Endothelial cell of umbilical vein (primary cell): ENCODE results near the gene PCSK6.

ENCODE experiments used
- CTCF ChIP-seq, 2 donors: IDR thresholded peaks; 1 replicate in 1 of 2; 2 replicates in 1 of 2; pipeline ENCODE4 v1.5.1; 2011; ENCODE audit warnings: low read length in 2 of 2, mild to moderate bottlenecking in 2 of 2, moderate library complexity in 2 of 2, control low read depth in 1 of 2, inconsistent platforms in 1 of 2, low read depth in 1 of 2; ENCODE audit not compliant: insufficient read depth in 1 of 2; ENCODE audit errors: extremely low read depth in 1 of 2
- EZH2 ChIP-seq: IDR thresholded peaks from 2 replicates; pipeline ENCODE4 v1.6.1; 2012; ENCODE audit warnings: borderline replicate concordance, low read depth, mild to moderate bottlenecking, moderate library complexity, low read length, inconsistent platforms; ENCODE audit not compliant: severe bottlenecking
- FOS ChIP-seq: IDR thresholded peaks from 2 replicates; pipeline ENCODE4 v1.6.1; 2011; ENCODE audit warnings: mild to moderate bottlenecking, low read length, moderate library complexity, borderline replicate concordance; ENCODE audit not compliant: insufficient read depth
- GATA2 ChIP-seq: IDR thresholded peaks from 2 replicates; pipeline ENCODE4 v1.7.0; 2011; ENCODE audit warnings: low read depth, mild to moderate bottlenecking, moderate library complexity, mixed read lengths, low read length; ENCODE audit not compliant: insufficient read length, insufficient read depth
- JUN ChIP-seq: IDR thresholded peaks from 2 replicates; pipeline ENCODE4 v1.6.1; 2011; ENCODE audit warnings: borderline replicate concordance, low read depth; ENCODE audit not compliant: insufficient read length, insufficient read depth
- MAX ChIP-seq: IDR thresholded peaks from 2 replicates; pipeline ENCODE4 v1.6.1; 2011; ENCODE audit not compliant: insufficient read depth, insufficient read length
- MYC ChIP-seq: IDR thresholded peaks from one replicate; pipeline ENCODE4 v1.6.1; 2011; ENCODE audit warnings: mild to moderate bottlenecking, low read depth, low read length
- POLR2A ChIP-seq: IDR thresholded peaks from 2 replicates; pipeline ENCODE4 v1.6.1; 2012; ENCODE audit warnings: low read depth, mild to moderate bottlenecking, control low read depth, low read length
- POLR2AphosphoS5 ChIP-seq: IDR thresholded peaks from 2 replicates; pipeline ENCODE4 v1.6.1; 2012; ENCODE audit warnings: low read depth, mild to moderate bottlenecking, control low read depth, low read length, moderate library complexity; ENCODE audit not compliant: insufficient read depth

GRCh38 chr15:101538996-101539395 is 49.5 kb upstream of the PCSK6 start:
- TF ChIP-seq POLR2A (no peak), FOS (no peak), EZH2 (no peak), CTCF (IDR thresholded peaks at IDR 0.05; ENCODE audit: extremely low read depth in 1 of 2, insufficient read depth in 1 of 2, low read depth in 1 of 2, low read length in 2 of 2) (no peak), JUN (no peak), POLR2AphosphoS5 (no peak), MAX (no peak), MYC (no peak), GATA2 (no peak)
